HL-60 (cell line): ENCODE measurements around the gene ALDH1A2.

Experiments
- POLR2AphosphoS5 ChIP-seq: IDR thresholded peaks from 2 replicates; pipeline ENCODE4 v1.6.1; 2012; ENCODE audit warnings: low read depth
- TF ChIP-seq, protein P1 (sequence below): IDR thresholded peaks from one replicate; pipeline ENCODE4 v1.5.1; 2011; ENCODE audit warnings: low read length, control low read depth, inconsistent platforms; ENCODE audit not compliant: insufficient read depth

- TF ChIP-seq, protein P1, sequence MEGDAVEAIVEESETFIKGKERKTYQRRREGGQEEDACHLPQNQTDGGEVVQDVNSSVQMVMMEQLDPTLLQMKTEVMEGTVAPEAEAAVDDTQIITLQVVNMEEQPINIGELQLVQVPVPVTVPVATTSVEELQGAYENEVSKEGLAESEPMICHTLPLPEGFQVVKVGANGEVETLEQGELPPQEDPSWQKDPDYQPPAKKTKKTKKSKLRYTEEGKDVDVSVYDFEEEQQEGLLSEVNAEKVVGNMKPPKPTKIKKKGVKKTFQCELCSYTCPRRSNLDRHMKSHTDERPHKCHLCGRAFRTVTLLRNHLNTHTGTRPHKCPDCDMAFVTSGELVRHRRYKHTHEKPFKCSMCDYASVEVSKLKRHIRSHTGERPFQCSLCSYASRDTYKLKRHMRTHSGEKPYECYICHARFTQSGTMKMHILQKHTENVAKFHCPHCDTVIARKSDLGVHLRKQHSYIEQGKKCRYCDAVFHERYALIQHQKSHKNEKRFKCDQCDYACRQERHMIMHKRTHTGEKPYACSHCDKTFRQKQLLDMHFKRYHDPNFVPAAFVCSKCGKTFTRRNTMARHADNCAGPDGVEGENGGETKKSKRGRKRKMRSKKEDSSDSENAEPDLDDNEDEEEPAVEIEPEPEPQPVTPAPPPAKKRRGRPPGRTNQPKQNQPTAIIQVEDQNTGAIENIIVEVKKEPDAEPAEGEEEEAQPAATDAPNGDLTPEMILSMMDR: no peak
- no peak for TF ChIP-seq POLR2AphosphoS5
Measured at GRCh38 chr15:57973534-57973933, 92.0 kb downstream of the ALDH1A2 start.
